DOHH2 (cell line): ENCODE data around the gene TEX48.

Experiments used
- H3F3A ChIP-seq: fragments of 200-600 bp; sonication (generic), shearing (Covaris generic); 2 replicates; pipeline ENCODE4 v1.6.0; 2016; ENCODE audit warnings: antibody characterized with exemption, mild to moderate bottlenecking; ENCODE audit not compliant: control insufficient read depth, insufficient read depth
- H3K27ac ChIP-seq: fragments of 200-600 bp; sonication (generic); 2 replicates; pipeline ENCODE4 v1.5.1; 2014; ENCODE audit warnings: low read depth, mild to moderate bottlenecking, low read length, moderate library complexity
- H3K27me3 ChIP-seq: fragments of 200-600 bp; sonication (generic); 2 replicates; pipeline ENCODE4 v1.6.1; 2014; ENCODE audit warnings: mild to moderate bottlenecking, low read length, mixed read lengths; ENCODE audit not compliant: control insufficient read depth
- H3K36me3 ChIP-seq: fragments of 200-600 bp; sonication (generic); 2 replicates; pipeline ENCODE4 v1.6.1; 2014; ENCODE audit warnings: mild to moderate bottlenecking, low read length, moderate library complexity, mixed read lengths; ENCODE audit not compliant: control insufficient read depth
- H3K4me1 ChIP-seq: fragments of 200-600 bp; sonication (generic); 2 replicates; pipeline ENCODE4 v1.6.1; 2014; ENCODE audit warnings: mild to moderate bottlenecking, low read length, mixed read lengths; ENCODE audit not compliant: control insufficient read depth
- H3K4me2 ChIP-seq: fragments of 200-600 bp; sonication (generic); 2 replicates; pipeline ENCODE4 v1.6.0; 2014; ENCODE audit warnings: mild to moderate bottlenecking, low read length, moderate library complexity
- H3K4me3 ChIP-seq: fragments of 200-600 bp; sonication (generic); 2 replicates; pipeline ENCODE4 v1.5.1; 2014; ENCODE audit warnings: mild to moderate bottlenecking, low read length, mixed read lengths
- H3K79me2 ChIP-seq: fragments of 200-600 bp; sonication (generic); 2 replicates; pipeline ENCODE4 v1.6.1; 2014; ENCODE audit warnings: mild to moderate bottlenecking, low read length, mixed read lengths; ENCODE audit not compliant: control insufficient read depth
- H3K9me2 ChIP-seq: fragments of 200-600 bp; sonication (generic); replicated peaks from 2 replicates; pipeline ENCODE4 v1.6.1; 2014; ENCODE audit warnings: mild to moderate bottlenecking, low read length, mixed read lengths; ENCODE audit not compliant: control insufficient read depth
- H3K9me3 ChIP-seq: fragments of 200-600 bp; sonication (generic); 2 replicates; pipeline ENCODE4 v1.6.1; 2014; ENCODE audit warnings: antibody characterized with exemption, low read length, mixed read lengths; ENCODE audit not compliant: control insufficient read depth, insufficient read depth
- H4K20me1 ChIP-seq: fragments of 200-600 bp; sonication (generic); 2 replicates; pipeline ENCODE4 v1.6.0; 2014; ENCODE audit warnings: low read depth, mild to moderate bottlenecking, antibody characterized with exemption, low read length, moderate library complexity; ENCODE audit not compliant: control insufficient read depth, insufficient read depth
- EZH2phosphoT487 ChIP-seq: fragments of 200-600 bp; sonication (generic); IDR thresholded peaks from 2 replicates; pipeline ENCODE4 v1.6.1; 2017; ENCODE audit warnings: borderline replicate concordance, mild to moderate bottlenecking, antibody characterized with exemption, low read length, moderate library complexity, mixed read lengths
- TF ChIP-seq, protein P1 (sequence below): fragments of 200-600 bp; sonication (generic); IDR thresholded peaks from one replicate; pipeline ENCODE4 v1.5.1; 2014; ENCODE audit warnings: antibody characterized with exemption, mild to moderate bottlenecking, low read depth, low read length; ENCODE audit not compliant: poor library complexity, severe bottlenecking

TEX48 gene

DNA sequence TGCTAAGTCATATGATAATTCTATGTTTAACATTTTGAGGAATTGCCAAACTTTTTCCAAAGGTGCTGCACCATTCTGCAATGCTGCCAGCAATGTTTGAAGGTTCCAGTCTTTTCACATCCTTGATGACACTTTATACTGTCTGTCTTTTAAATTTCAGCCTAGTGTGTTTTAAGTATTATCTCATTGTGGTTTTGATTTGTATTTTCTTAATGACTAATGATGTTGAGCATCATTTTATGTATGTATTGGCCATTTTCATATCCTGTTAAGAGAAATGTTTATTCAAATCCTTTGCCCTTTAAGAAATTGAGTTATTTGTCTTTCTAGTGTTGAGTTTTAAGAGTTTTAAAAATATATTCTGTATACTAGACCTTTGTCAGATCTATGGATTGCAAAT is 5.0 kb upstream of the TEX48 start:
- Histone ChIP-seq H4K20me1 (no peaks in the 10 kb centered on the region), H3K36me3 (no peaks in the 10 kb centered on the region), H3K79me2 (no peaks in the 10 kb centered on the region), H3K4me3 (no peak overlapping the region), H3K4me2 (no peak overlapping the region), H3F3A (no peaks in the 10 kb centered on the region), H3K4me1 (no peaks in the 10 kb centered on the region), H3K9me2 (no peaks in the 10 kb centered on the region), H3K9me3 (no peaks in the 10 kb centered on the region), H3K27me3 (peaks cover 13% of the 10 kb centered on the region), H3K27ac (no peak overlapping the region)
- no peak for TF ChIP-seq EZH2phosphoT487
- TF ChIP-seq, protein P1, sequence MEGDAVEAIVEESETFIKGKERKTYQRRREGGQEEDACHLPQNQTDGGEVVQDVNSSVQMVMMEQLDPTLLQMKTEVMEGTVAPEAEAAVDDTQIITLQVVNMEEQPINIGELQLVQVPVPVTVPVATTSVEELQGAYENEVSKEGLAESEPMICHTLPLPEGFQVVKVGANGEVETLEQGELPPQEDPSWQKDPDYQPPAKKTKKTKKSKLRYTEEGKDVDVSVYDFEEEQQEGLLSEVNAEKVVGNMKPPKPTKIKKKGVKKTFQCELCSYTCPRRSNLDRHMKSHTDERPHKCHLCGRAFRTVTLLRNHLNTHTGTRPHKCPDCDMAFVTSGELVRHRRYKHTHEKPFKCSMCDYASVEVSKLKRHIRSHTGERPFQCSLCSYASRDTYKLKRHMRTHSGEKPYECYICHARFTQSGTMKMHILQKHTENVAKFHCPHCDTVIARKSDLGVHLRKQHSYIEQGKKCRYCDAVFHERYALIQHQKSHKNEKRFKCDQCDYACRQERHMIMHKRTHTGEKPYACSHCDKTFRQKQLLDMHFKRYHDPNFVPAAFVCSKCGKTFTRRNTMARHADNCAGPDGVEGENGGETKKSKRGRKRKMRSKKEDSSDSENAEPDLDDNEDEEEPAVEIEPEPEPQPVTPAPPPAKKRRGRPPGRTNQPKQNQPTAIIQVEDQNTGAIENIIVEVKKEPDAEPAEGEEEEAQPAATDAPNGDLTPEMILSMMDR = no peak

GRCh38 chr9:114685951-114686350 is 4.0 kb upstream of the TEX48 start:
- TF ChIP-seq EZH2phosphoT487 = no peak
- TF ChIP-seq, protein P1 = no peak

DNA sequence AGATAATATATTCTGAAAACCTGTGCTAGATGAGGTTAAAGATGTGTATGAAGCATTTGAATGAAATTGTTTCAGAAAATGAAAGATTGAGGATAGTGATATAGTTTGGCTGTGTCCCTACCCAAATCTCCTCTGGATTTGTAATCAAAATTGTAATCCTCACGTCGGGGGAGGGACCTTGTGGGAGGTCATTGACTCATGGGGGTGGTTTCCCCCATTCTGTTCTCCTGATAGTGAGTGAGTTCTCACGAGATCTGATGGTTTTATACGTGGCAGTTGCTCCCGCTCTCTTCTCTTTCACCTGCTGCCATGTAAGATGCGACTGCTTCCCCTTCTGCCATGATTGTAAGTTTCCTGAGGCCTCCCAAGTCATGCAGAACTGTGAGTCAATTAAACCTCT is 2.0 kb upstream of the TEX48 start:
- Histone ChIP-seq H3K4me3 (no peak overlapping the region), H3F3A (no peaks in the 10 kb centered on the region), H3K36me3 (no peaks in the 10 kb centered on the region), H3K27ac (no peak overlapping the region), H3K4me2 (no peak overlapping the region), H3K9me3 (no peaks in the 10 kb centered on the region), H4K20me1 (no peaks in the 10 kb centered on the region), H3K4me1 (peaks cover 5% of the 10 kb centered on the region), H3K27me3 (peaks cover 8% of the 10 kb centered on the region), H3K79me2 (no peaks in the 10 kb centered on the region), H3K9me2 (no peaks in the 10 kb centered on the region)
- TF ChIP-seq, protein P1 = no peak
- no peak for TF ChIP-seq EZH2phosphoT487

More at GRCh38 chr9:114685951-114686350, 4.0 kb upstream of the TEX48 start:
- H3K4me3 ChIP-seq = no peak overlapping the region
- H3K27me3 ChIP-seq = peaks cover 4% of the 10 kb centered on the region
- H3K9me3 ChIP-seq = no peaks in the 10 kb centered on the region
- no peaks in the 10 kb centered on the region for H3K79me2 ChIP-seq
- H3K36me3 ChIP-seq = no peaks in the 10 kb centered on the region
- H3K4me1 ChIP-seq = peaks cover 5% of the 10 kb centered on the region
- H3K9me2 ChIP-seq = no peaks in the 10 kb centered on the region
- no peaks in the 10 kb centered on the region for H4K20me1 ChIP-seq
- no peak overlapping the region for H3K4me2 ChIP-seq
- H3F3A ChIP-seq = no peaks in the 10 kb centered on the region
- H3K27ac ChIP-seq = no peak overlapping the region

- Histone ChIP-seq H3K4me2 (no peak overlapping the region), H3K4me1 (peaks cover 5% of the 10 kb centered on the region), H3K4me3 (no peak overlapping the region), H3K27me3 (peaks cover 15% of the 10 kb centered on the region), H3K79me2 (no peaks in the 10 kb centered on the region), H3F3A (no peaks in the 10 kb centered on the region), H3K27ac (no peak overlapping the region), H3K9me2 (no peaks in the 10 kb centered on the region), H3K36me3 (no peaks in the 10 kb centered on the region), H3K9me3 (no peaks in the 10 kb centered on the region), H4K20me1 (no peaks in the 10 kb centered on the region)
- TF ChIP-seq, protein P1 = no peak
- no peak for TF ChIP-seq EZH2phosphoT487
Measured at GRCh38 chr9:114682846-114683245, 854 bp upstream of the TEX48 start.
